ENCODE data around the gene ARHGEF1.
"Not testable (repeated sequence)": the region's sequence is repeated elsewhere in the genome, so short reads cannot be mapped to it uniquely, and the experiment has no call there.

Gene ARHGEF1

GRCh38 chr19:41863209-41863931, 19.6 kb upstream of the ARHGEF1 start:
- DNase-seq, result no peak

DNA sequence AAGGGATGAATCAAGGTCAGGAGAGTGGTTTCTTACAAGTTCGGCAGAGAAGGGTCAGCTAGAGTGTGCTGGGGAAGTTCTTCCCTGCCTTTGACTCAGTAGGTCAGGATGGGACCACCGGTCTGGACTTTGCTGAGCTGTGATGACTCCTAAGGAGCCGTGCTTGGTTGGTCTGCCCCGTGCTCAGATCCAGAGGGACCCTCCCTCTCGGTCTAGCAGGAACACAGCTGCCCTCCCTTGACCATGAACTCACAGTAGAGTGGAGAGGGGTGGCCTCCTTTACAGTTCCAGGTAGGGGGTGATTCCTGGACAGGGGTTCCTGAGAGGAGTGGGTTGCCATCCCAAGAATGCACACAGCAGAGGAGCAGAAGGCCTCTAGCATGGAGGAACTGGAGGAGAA, 18.6 kb upstream of the ARHGEF1 start:
- no peak for DNase-seq

- peak; percentile 56 for DNase-seq
These were observed 16.7 kb upstream of the ARHGEF1 start for GRCh38 chr19:41866284-41866683.

- peak; percentile 45 for DNase-seq
These were observed 14.6 kb upstream of the ARHGEF1 start for GRCh38 chr19:41868120-41868988.

- DNase-seq, result peak; percentile 49
These were observed 14.0 kb upstream of the ARHGEF1 start for GRCh38 chr19:41868989-41869300.

DNA sequence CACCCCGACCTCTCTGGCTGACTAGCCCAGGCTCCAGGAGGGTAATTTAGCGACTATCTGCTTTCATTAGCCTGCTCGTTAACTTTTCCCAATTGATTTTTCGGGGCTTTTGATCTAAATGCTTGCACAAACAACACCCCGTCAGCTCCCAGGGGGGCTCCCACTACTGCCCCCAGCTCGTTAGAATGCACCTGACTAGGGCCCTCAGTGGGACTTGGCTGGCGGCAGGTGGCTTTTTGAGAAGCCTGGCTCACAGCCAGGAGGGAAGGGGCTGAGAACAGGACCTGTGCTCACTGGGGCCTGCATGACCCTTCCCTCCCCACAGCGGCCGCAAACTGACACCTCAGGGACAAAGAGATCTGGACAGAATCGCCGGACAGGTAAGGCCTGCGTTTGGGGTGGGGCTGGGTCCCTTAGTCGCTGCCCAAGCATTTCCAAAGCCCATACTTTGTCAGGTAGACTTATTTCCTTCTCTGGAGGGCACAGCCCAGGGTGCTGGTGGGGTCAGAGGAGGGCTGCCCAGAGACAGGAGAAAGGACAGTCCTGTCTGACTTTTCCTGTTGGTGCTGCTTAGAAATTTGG, 13.5 kb upstream of the ARHGEF1 start:
- peak; percentile 61 for DNase-seq

DNA sequence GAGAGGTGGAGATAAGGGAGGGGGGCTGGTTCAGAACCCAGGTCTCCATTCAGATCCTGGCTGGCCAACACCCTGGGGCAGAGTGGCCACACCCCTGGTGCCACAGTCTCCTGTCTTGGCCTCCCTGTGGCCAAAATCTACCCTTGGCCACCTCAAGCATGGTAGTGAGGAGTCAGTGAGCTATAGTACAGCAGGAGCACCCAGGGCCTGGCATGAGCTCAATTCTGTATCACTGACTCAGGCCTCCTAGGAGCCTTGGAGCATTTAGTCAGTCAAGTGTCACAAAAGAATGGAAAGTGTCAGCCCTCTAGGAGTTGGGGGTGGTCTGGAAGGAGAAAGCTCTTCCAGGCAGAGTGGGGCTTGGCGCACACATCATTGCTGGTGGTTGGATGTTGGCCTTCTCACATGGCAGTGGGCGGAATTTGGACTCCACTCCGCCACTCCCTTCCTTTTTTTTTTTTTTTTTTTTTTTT, 12.5 kb upstream of the ARHGEF1 start:
- peak; percentile 51 for DNase-seq

DNA sequence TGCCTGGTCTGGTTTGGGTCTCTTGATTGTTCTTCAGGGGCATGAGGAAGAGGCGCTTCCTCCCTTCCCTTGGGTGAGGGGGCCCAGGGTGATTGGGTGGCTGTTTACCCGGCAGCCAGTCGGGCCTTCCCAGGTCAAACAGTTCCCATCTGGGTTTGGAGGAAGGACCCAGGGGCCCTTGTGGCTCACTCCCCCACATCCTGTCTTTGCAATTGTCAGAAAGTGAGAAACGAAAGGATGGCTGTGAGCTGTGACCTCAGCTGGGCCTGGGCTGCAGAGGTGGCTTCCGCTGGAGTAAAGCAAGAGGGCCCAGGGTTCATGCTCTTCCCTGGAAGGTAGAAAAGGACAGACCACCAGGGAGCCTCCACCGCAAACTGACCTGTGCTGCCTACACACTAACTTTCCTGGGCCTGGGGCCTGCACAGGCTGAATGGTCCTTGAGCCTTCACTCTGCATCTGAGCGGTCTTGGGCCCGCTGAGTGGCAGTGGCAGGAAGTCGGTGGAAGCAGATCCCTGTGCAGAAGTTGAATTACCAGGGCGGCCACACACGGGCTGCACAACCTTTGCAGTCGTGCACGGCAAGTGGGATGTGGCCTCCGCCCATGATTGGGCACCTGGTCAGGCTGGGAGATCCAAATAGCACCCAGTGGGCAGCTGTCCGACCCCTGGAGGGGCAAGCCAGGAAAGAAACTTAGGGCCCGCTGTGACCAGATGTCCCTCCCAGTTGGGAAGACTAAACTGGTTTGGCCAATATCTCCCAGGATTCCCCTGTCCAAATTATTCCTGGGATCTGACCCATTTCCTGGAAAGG, 11.2 kb upstream of the ARHGEF1 start:
- peak; percentile 62 for DNase-seq

- DNase-seq, result peak; percentile 55
These were observed 10.6 kb upstream of the ARHGEF1 start for GRCh38 chr19:41872384-41872774.

DNA sequence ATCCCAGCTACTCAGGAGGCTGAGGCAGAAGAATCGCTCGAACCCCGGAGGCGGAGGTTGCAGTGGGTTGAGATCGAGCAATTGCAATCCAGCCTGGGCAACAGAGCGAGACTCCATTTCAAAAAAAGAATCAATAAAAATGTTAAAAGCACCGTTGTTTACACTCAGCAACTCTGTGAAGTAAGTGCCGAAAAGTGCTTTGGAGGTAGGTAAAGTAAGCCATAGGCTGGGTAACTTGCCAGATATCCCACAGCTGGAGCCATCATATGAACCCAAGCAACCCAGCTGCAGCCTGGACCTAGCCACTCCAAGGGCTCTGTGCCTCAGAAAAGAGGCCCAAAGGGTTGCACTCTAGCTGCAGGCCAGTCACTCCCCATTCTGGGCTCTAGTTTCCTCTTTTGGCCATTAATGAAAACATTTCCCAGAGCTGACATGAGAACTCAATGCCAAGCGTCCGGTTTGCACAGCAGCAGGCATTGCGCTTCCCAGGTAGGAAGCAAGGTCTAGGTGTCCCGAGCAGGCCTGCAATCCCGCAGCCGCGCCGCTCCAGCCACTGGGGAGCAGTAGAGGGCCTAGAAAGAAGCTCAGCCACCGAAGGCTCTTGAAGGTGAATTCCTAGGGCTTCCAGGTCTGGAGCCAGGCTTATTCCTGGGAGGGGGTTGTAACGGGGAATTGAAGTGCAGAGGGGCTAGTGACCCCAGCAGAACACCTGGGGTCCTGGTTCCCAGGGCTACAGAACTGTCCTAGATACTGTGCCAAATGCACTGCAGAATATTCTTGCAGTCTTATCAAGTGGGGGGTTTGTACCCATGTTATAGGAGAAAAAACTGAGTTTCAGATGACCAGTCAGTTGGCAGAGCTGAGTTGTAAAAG, 10.0 kb upstream of the ARHGEF1 start:
- DNase-seq, result peak; percentile 95

GRCh38 chr19:41875973-41876372, 7.0 kb upstream of the ARHGEF1 start:
- DNase-seq, result not testable (repeated sequence)

GRCh38 chr19:41876847-41877832, 5.8 kb upstream of the ARHGEF1 start, which contains the start of gene CD79A:
TSS of gene CD79A (plus strand) at chr19:41877279. CDS start at chr19:41877305, 26 bp downstream.
- peak; percentile 45 for DNase-seq

DNA sequence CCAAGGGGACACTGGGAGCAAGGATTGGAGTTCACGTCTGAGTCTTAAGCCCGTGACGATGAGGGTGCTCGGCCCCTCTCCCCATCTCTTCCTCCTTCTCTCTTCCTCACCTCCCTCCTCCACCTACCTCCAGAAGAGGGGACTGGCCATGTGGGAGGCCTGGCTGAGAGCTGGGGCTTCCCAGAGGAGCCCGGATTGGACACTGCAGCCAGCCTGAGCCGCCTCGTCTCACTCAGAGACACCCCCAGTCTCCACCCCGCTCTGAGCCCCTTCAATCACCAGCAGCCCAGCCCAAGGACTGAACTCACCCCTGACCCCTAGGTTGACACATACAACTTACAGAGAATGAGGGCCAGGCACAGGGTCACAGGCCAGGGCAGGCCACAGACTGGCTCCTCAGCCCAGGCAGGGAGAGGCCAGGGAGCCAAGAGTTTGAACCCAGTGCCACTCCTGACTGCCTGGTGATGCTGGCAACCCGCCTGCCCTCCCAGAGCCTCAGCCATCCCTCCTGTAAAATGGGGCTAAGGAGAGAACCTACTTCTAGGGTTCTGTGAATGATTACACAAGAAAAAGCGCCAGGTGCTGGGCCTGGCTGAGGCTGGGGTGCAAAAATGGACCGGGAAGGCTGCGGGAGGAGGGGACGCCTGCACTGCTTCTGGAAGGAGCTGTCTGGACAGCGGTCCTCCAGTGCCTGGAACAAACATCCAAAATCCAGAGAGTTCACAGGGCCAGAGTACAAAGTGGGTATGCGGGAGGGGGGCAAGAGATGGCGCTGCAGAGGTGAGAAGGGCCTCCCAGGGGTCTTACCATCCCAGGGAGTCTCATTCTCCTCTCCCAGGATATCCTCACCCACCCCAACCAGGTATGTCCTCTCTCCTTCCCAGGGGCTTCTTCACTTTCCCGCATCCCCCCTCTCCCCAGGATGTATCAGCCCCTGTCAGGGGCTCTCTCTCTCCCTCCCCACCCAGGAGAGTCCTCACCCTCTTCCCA, 4.8 kb upstream of the ARHGEF1 start:
- DNase-seq, result peak; percentile 46

GRCh38 chr19:41879080-41879479, 3.9 kb upstream of the ARHGEF1 start:
- peak; percentile 48 for DNase-seq

DNA sequence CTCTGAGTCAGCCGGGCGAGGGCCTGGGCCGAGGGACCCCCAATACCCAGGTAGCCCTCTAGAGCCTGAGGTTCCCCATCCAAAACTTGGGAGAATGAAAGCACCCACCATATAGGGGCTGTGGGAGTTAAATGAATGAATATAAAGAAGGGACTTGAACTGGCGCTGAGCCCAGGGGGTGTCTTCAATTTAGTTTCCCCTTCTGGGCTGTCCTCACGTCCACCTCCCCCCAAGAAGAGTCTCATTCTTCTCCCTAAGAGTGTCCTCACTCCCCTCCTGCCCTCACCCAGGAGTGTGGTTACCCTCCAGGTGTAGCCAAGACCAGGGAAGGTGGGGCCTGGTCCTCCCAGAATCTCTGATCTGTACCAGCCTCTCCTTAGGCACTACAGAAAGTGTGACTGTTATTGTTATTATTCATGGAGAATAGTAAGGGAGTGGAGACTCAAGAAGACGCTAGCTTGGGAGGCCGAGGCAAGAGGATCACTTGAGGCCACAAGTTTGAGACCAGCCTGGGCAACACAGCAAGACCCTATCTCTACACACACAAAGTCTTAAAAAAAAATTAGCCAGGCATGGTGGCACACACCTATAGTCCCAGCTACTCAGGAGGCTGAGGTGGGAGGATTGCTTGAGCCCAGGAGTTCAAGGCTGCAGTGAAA, 3.2 kb upstream of the ARHGEF1 start:
- DNase-seq, result no peak

DNA sequence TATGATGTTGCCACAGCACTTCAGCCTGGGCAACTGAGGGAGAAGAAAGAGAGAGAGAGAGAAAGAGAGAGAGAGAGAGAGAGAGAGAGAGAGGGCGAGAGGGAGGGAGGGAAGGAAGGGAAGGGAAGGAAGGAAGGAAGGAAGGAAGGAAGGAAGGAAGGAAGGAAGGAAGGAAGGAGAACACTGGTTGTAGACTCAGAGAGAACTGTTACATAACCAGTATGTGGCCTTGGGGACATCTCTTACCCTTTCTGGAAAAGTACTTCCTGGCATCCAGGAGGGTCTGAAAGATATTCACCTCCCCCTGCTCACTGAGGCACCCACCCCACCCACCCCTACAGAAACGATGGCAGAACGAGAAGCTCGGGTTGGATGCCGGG, 2.7 kb upstream of the ARHGEF1 start:
- no peak for DNase-seq

- no peak for DNase-seq
These were observed 458 bp downstream of the ARHGEF1 start for GRCh38 chr19:41883463-41883820.

DNA sequence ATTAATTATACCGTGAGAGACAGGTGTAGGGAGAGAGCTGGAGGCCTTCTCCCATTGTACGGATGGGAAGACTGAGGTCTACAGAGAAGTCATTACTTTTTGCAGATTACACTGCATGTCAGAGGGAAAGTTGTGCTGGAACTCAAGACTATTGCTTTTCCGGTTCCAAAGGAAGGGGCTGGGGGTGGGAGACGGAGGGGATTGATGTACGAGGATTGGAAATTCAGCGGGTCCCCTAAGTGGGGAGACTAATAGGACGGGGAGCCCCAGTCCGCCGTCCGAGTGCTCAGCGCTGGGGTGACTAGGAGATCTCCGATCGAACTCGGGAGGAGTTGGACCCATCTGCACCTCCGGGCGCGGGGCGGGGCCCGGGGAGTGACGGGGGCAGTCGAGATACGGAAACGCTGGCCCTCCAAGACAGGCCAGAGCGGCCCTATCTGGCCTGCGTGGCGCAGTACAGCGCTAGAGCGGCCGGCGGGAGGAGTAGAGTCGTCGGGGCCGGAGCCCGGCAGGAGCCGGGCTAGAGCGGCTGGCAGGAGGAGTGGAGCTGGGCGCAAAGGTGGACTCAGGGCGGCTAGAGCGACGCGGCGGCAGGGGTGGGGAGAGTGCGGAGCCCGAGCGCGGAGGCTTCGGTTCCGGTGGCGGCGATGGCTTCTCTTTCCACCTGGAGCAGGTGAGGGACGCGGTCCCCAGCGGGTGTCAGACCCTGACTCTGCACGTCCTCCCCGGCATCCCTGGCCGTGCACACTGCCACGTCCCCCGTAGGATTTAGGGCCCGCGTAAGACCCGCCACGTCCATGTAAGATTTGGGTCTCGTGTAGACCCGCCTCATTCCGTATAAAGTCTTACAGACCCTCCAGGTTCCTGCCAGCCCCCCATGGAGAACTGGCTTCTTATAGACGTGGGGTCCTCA, 1.1 kb downstream of the ARHGEF1 start:
- DNase-seq, result peak; percentile 98

All from islet precursor cell (in vitro differentiated cells).